HK-2 (cell line): ENCODE results near the gene POU6F2.

Experiments
- DNase-seq: peaks from one replicate; pipeline ENCODE4 v3.0.0-alpha.2; 2018; ENCODE audit not compliant: unreplicated experiment

POU6F2 gene

DNA sequence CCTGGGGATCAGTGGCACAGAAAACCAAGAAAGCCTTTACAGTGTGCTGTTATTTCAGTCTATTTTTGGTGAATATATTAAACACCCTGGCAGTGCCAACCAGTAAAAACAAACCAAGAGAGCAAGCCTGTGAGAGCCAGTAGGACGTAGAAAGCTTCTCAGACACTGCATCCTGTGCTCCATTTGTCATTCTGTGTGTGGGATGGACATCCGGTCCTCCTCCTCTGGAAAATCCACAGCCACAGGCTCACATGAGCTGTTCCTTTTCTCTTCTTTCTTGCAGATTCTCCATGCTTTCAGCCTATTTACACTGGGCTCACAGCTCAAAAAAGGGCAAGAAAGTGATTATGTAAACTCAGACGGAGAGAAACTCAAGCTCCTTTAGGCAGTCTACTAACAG, 468.8 kb downstream of the POU6F2 start:
- DNase-seq, result no peak

DNA sequence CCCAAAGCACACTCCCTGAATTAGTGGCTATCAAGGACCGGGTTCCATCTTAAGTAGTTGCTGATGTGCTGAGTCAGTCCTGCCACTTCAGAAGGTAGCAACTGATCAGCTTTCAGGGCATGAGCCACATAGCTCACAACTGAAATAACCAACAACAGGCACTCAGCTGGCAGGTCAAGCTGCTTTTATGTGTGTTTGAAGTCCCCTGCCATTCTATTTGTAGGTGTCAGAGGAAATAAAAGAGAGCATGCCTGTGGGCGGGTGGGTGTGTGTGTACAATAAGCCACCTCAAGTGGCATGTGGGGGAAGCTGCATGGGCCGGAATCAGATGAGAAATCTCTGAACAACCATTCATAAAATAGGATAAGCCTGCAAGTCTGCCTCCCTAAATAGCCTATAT, 474.2 kb downstream of the POU6F2 start:
- DNase-seq, result no peak

- peak; percentile 28 for DNase-seq
Measured at GRCh38 chr7:39453743-39454355, 476.1 kb downstream of the POU6F2 start.

GRCh38 chr7:39458061-39458745, 480.5 kb downstream of the POU6F2 start:
- DNase-seq, result no peak

GRCh38 chr7:39459636-39460035, 481.9 kb downstream of the POU6F2 start:
- DNase-seq, result no peak

DNA sequence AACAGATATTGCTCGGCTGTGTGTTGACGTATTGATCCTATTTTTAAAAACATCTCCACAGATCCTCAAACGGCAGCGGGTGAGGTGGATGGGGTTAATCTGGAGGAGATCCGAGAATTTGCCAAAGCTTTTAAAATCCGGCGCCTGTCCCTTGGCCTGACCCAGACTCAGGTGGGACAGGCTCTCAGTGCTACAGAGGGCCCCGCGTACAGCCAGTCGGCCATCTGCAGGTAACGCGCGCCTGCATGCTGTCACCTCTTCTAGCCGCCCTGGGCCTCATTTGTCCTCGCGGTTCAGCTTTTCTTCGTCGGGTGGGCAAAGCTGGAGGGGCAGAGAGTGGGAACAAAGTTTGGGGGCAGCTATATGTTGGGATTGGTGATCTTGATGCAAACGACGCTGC, 482.8 kb downstream of the POU6F2 start:
- no peak for DNase-seq

DNA sequence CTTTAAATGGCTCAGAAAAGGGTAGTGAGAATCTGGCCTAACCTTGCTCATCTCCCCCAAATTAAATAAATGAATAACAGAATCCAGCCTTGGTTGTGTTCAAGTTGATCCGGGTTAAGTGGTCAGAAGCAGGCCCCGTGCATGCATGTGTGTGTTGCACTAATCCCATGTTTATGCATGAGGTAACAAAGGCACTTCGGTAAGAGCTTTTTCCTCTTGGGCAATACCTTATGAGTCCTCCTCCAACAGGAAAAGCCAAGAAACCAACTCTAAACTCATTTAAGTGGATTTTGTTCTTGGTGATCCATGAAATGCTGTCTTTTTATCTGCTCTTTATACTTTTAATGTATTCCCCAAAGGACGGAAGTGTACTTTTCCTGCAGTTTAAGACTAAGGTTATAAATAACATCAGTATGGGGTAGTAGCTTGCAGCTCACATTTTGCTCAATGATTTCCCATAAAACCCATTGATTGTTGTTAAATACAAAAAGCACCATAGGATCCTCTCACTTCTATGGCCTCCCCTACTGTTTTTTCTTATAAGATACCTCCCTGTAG, 483.6 kb downstream of the POU6F2 start:
- DNase-seq, result no peak

DNA sequence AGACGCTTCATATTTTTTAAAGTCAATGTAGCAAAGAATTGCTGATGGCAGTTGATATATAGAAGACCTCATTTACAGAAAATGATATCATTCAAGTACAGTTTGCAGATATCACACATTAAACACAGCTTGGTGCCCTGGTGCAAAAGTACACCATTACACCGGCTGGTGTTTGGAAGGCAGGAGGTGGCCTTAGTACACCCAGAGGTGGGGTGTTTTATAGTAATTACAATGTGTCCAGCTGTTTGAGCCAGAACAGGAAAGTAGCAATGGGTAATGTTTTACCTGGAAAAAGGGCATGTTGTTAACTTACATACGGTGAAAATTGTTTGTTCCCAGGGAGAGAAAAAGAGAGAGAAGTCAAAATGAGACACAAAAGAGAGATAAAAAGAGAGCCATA, 485.5 kb downstream of the POU6F2 start:
- DNase-seq, result no peak

DNA sequence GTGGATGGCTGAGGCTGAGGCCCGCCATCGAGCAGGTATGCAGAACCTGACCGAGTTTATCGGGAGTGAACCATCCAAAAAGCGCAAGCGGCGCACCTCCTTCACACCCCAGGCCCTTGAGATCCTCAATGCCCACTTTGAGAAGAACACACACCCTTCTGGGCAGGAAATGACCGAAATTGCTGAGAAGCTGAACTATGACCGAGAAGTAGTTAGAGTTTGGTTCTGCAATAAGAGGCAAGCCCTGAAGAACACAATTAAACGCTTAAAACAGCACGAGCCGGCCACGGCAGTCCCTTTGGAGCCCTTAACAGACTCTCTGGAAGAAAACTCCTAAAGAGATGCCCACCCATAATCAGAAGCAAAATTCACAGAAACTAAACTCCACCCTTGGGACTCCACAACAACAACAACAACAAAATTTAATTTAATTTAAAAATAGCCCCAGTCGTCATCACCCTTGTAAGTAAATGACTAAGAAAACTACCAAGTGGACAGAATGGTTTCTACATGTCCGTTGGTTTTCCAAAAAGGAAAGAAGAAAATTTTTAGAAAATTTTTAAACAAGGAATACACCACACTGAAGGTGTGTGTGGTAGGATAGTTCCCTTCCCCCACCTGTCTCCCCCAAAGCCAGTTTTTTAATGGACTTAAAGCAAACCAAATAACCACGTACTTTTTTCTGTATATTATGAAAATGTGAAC, 486.8 kb downstream of the POU6F2 start:
- no peak for DNase-seq

- DNase-seq, result peak; percentile 22
Measured at GRCh38 chr7:39465055-39465929, 487.6 kb downstream of the POU6F2 start.

- no peak for DNase-seq
Measured at GRCh38 chr7:39468261-39468660, 490.6 kb downstream of the POU6F2 start.

GRCh38 chr7:39468808-39469374, 491.2 kb downstream of the POU6F2 start:
- no peak for DNase-seq

- DNase-seq, result no peak
Measured at GRCh38 chr7:39480901-39481300, 503.2 kb downstream of the POU6F2 start.

GRCh38 chr7:39488467-39489393, 511.0 kb downstream of the POU6F2 start:
- no peak for DNase-seq

- DNase-seq, result no peak
Measured at GRCh38 chr7:39490296-39490695, 512.6 kb downstream of the POU6F2 start.

DNA sequence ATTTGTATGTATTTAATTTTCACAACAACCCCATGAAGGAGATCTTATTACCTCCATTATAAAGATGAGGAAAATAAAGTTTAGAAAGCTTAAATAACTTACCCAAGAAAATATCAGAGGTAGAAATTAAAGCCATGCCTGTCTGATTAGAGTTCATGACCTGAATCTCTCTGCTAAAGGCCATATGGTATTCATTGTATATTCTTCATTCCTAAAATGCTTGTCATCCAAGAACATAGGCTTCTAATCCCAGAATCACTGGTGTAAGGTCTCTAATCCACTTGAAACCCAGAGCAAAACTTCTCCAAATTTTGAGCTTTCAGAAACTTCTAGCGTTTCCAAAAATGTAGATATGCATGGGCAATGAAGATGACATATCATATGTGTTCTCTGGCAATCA, 516.2 kb downstream of the POU6F2 start:
- no peak for DNase-seq

DNA sequence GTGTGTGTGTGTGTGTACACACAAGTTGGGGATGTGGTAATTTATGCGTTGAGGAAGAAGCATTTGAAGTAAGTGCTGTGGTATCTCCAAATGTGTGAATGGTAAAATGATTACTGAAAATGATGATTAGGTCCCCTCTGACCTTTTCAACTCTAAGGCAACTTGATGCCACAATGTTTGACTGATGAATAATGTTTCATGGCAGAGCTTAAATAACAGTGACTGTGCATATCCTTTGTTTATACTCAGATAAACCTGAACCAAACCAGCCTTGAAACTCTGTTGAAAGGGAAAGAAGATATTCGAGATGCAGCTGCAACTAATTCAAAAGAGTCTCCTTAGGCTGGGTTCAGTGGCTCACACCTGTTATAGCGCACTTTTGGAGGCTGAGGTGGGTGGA, 523.6 kb downstream of the POU6F2 start:
- no peak for DNase-seq

DNA sequence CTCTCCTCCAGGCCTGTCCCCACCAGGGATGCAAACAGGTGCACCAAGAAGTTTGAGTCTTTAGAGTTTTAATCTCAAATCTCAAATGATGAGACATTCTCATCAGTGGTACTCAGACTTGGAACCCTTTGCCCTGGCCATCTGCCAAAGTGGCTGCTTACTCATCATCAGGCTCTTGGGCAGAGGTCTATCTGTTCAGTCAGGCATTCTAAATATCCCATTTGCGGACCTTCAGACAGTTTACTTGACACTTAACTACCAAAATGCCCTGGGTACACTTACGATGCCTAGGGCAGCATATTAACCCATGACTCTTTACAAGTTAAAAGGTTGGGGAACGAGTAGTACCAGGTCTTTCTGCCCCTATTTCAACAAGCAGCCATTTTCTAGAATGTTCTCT, 527.3 kb downstream of the POU6F2 start:
- peak; percentile 75 for DNase-seq

DNA sequence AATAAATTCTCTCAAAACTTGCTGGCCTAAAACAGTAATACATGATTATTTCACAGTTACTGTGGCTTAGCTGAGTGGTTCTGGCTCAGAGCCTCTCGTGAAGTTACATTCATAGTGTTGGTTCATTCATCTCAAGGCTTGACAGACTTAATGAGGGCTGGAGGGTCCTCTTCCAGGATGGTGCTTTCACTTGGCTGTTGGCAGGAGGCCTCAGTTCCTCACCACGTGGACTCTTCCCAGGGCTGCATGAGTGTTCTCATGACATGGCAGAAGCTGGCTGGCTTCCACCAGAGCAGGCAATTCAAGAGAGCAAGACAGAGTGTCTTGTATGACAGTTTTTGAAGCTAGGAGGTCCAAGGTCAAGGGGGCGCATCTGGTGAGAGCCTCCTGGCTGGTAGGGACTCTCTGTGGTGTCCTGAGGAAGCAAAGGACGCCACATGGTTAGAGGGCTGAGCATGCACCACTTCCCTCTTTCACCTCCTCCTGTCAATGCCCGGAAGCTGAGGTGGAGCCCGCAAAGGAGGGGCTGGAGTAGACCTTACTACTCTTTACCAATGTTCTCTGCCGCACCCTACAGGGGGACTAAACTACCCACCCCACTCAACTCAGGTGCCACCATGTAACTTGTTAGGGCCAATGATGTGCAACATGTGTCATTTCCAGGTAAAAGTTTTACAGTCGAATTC, 530.3 kb downstream of the POU6F2 start:
- DNase-seq, result no peak

DNA sequence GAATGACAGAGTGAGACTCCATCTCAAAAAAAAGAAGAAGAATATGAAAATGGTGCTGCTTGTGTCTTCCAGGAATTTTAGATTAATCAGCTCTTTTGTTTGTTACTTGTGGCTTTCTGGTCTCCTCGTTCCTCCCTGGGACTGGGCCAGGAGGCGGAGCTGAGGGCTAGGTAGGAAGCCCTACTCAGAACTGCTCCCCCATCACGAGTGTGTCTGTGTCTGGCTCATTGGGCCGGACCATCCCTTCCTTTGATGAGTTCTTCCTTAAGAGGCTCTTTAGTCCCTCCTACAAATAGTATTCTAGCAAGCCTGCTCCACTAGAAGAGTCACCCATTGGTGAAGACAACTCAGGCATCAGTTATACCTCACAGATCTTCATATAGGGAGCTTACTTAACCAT, 531.7 kb downstream of the POU6F2 start:
- DNase-seq, result no peak
